GM21576 (cell line): ENCODE data around the gene RAPGEF2.
A peak's percentile ranks its signal among the peaks of the same experiment; 100 is the strongest.
"Not testable (repeated sequence)": the region's sequence is repeated elsewhere in the genome, so short reads cannot be mapped to it uniquely, and the experiment has no call there.

ENCODE experiments used
- ATAC-seq: cut with Tn5 transposase; IDR thresholded peaks from one replicate; pipeline ENCODE4 v1.9.1; 2021; ENCODE audit warnings: mild to moderate bottlenecking, moderate library complexity; ENCODE audit not compliant: unreplicated experiment

Gene RAPGEF2, protein sequence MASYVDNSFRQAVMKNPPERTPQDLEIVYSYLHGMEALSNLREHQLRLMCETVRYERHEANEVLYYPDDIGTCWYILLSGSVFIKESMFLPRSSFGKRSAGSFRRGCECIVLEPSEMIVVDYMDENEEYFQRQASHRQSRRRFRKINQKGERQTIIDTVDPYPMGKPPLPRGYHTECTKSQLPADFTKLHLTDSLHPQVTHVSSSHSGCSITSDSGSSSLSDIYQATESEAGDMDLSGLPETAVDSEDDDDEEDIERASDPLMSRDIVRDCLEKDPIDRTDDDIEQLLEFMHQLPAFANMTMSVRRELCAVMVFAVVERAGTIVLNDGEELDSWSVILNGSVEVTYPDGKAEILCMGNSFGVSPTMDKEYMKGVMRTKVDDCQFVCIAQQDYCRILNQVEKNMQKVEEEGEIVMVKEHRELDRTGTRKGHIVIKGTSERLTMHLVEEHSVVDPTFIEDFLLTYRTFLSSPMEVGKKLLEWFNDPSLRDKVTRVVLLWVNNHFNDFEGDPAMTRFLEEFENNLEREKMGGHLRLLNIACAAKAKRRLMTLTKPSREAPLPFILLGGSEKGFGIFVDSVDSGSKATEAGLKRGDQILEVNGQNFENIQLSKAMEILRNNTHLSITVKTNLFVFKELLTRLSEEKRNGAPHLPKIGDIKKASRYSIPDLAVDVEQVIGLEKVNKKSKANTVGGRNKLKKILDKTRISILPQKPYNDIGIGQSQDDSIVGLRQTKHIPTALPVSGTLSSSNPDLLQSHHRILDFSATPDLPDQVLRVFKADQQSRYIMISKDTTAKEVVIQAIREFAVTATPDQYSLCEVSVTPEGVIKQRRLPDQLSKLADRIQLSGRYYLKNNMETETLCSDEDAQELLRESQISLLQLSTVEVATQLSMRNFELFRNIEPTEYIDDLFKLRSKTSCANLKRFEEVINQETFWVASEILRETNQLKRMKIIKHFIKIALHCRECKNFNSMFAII (N-terminal part only)

DNA sequence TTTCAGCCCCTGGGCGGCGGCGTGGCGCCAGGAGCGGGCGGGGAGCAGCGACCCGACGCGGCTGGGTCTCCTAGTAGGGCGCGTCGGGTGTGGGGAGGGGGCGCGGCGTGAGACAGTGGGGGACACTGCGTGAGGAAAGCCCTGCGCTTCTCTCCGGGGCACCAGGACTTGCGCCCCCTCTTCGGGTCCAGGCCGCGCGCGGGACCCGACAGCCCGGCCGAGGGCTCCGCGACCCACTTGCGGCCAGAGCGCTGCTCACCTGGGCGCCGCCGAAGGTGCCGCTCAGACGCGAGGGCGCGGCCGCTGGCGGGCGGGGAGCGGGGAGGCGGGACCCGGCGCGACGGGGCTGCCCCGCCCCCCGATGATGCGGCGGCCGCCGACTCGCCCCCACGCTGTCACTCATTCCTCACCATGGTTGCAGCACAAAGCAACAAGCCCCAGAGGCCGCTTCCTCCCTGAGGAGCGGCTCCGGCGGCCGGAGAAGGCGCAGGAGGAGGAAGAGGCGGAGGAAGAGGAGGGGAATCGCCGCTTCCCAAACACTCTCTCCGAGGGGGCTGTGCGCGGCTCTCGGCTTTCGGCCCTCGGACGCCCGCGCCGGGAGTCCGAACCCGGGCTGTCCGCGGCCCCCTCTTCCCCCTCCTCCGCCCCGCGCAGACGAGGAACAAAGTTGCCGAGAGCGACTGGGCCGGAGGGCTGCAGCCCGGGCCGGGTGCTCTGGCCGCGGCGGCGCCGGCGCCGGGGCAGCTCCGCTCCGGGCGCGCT is at the start of gene RAPGEF2:
TSS of gene RAPGEF2 (plus strand) at position 458 of the 762 bp plus-strand sequence. CDS start 1,084 bp downstream, outside the sequence.
- peak; percentile 75 for ATAC-seq

DNA sequence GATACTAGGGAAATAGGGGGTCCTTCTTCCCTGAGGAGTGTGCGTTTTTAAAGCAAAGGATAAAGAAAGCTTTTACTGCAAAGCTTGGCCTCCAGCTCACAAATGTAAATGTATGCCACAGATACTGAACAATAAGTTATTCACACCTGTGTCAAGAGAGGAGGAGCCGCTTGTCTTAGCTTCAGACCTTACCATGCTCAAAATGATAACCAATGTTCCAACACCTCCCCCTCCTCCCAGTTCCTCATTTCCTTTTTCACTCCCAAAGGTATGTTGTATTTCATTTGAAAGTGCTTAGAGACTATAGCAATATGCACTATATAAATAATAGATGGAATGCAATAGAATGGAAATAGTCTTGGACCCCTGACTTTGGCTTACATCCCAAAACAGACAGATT is 47.0 kb upstream of the RAPGEF2 start:
- no peak for ATAC-seq

DNA sequence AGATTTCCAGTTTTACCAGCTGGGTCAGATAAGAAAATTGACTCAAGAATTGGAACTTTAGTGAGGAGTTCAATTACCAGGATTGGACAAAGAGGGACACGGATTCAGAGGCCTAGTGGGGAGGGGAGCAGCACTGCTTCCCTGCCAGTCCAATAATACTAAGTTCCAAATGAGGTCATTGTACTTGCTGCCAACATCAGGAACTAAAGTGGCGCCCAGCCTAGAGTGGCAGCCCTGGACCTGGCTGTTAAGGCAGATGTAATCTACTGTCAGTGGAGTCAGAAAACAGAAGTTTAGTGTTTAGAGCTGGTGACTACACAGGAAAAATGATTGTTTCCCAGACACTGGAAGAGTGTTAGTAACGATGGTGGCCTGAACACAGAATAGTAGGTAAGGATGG is 42.7 kb upstream of the RAPGEF2 start:
- ATAC-seq: no peak

DNA sequence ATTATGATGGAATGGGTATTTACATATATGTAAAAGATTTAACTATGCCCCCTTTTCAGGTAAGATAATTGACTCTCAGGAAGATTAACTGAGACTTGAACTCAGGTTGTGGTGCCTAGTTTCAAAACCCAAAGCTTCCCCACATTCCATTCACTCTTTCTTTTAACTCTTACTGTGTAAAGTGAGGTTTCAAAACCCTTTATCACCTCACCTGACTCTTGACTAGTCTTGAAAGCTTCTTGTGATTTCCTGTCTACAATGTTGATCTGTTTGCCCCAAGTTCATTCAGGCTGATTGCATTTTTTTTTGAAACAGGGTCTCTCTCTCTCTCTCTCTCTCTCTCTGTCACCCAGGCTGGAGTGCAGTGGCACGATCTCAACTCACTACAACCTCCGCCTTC is 40.5 kb upstream of the RAPGEF2 start:
- ATAC-seq: no peak

DNA sequence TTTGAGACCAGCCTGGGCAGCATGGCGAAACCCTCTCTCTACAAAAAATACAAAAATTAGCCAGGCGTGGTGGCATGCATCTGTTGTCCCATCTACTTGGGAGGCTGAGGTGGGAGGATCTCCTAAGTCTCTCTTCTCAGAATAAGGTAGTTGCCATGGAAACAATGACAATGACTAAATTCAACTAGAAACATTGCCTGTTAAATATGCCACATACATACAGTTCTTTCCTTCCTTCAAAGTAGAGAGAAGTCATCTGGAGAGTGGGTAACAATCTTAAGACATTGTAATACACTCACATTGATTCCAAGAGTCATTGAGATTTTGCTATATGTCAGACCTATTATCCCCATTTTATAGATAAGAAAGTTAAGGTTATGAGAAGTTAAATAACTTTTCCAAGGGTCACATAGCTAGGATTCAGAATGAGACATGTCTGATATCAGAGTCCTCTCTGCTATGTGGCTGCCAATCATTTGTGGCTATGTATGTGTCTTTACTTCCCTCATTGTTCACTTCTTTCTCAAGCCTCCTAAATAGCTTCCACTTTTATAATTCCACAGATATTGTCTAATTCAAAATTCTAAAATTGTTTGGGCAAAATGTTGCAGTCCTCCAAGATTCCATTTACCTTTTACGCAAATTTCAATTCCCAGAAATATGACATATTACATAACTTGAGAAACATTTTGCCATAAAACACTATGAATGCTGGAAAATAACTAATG is 37.2 kb upstream of the RAPGEF2 start:
- ATAC-seq: no peak

DNA sequence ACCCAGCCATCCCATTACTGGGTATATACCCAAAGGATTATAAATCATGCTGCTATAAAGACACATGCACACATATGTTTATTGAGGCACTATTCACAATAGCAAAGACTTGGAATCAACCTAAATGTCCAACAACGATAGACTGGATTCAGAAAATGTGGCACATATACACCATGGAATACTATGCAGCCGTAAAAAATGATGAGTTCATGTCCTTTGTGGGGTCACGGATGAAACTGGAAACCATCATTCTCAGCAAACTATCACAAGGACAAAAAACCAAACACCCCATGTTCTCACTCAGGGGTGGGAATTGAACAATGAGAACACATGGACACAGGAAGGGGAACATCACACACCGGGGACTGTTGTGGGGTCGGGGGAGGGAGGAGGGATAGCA is 34.7 kb upstream of the RAPGEF2 start:
- ATAC-seq: not testable (repeated sequence)

DNA sequence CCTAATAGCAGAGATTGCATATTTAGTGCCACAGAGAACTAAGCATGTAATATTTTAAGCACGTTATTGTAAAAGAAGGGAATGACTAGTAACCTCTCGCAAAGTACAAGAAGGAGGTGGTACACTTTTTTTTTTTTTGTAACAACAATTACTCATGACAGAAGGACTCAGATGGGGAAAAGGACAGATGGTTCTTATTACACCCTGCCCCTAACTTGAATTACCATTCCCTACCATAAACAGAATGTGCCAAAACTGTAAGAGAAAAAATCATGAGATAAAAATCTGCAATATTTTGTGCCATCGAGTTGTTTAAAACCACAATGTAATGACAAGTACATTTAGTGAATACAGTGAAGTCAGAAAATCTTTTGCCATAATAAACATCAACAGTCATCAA is 33.0 kb upstream of the RAPGEF2 start:
- no peak for ATAC-seq

DNA sequence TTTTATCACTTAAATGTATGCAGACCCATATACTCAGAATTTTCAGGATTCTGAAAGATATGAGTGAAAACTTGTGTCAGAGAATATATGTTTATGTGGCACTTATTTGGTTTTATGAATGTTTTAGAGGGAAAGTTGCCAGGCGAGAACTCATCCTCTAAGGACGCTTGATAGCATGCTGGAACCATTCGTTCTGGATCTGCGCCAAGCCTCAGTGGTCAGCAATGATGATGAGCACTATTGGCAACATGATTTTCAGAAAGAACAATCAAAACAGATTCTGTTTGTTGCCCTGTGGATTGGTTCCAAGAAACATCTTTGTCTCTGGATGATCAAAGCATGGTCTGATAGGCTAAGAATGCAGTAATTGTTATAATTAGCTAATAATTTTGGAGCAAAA is 32.1 kb upstream of the RAPGEF2 start:
- no peak for ATAC-seq

DNA sequence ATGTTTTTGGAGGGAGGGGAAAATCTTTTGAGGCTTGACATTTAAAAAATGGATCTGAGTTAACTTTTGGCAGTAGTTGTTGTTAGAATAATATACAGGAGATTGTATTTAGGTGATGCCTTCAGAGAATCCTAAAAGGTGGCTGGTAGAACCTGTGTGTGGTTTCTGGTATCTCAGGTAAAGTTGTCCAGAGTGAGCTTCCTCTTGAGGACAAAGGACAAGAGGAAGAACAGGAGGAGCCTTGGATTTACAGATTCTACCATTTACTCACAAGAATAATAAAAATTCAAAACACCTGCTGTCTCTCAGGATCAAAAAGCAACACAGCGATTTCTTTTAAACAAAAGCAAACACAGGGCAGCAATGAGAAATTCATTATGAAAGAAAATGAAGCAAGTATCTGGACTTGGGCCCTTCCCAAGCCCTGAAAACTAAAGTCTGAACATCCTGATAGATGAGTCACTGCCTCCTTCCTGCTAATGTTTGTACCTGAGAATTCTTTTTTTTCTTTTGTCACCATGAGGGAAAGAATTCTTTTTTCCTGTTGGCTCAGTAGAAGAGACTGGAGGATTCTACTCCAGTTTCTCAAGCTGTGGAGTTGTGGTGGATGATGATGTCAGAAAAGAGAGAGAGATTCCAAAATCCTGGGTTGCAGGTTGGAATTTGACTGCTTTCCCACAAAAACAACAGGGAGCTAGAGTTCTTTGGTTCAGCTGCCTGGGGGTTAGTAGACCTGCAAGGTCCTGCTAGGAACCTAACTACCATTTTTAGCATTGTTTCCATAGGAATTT is 31.5 kb upstream of the RAPGEF2 start:
- ATAC-seq: no peak

DNA sequence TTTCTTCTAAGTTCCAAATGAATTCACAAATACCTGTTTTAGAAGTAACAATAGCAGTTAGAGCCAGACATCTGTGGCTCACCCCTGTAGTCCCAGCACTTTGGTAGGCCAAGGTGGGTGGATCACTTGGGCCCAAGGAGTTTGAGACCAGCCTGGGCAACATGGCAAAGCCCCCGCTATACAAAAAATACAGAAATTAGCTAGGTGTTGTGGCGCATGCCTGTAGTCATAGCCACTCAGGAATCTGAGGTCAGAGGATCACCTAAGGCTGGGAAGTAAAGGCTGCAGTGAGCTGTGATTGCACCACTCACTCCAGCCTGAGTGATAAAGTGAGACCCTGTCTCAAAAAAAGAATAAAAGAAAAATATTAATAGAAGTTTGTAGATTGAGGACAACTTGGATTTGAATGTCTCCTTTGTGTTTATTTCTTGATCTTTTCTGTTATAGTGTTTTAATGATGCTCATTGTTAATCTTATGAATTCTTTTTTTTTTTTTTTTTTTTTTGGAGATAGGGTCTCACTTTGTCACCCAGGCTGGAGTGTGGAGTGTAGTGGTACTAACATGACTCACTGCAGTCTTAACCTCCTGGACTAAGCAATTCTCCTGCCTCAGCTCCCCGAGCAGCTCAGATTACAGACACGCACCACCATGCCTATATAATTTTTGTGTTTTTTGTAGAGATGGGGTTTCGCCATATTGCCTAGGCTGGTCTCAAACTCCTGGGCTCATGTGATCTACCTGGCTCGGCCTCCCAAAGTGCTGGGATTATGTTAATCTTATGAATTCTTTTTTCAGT is 30.7 kb upstream of the RAPGEF2 start:
- no peak for ATAC-seq

DNA sequence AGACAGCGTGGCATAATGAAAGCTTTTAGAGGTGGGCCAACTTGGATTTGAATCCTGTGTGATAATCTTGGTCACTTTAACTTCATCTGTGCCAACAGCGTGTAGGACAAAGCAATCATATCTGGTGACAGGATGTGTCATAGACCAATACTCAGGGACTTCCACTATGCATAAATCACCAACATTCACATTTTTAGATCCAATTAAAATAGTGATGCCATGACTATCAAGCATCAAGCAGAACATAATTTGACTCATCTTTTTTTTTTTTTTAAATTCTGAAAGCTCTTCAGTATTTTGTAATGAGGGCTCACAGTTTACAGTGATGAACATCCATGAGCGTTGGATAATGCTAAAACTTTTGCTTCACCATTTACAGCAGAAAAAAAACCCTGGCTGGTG is 27.3 kb upstream of the RAPGEF2 start:
- no peak for ATAC-seq

DNA sequence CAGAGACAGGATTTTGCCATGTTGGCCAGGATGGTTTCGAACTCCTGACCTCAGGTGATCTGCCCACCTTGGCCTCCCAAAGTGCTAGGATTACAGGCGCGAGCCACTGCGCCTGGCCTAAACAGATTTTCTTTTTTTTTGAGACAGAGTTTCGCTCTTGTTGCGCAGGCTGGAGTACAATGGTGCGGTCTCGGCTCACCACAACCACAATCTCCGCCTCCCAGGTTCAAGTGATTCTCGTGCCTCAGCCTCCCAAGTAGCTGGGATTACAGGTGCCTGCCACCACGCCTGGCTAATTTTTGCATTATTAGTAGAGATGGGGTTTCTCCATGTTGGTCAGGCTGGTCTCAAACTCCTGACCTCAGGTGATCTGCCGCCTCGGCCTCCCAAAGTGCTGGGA is 25.9 kb upstream of the RAPGEF2 start:
- ATAC-seq: not testable (repeated sequence)

DNA sequence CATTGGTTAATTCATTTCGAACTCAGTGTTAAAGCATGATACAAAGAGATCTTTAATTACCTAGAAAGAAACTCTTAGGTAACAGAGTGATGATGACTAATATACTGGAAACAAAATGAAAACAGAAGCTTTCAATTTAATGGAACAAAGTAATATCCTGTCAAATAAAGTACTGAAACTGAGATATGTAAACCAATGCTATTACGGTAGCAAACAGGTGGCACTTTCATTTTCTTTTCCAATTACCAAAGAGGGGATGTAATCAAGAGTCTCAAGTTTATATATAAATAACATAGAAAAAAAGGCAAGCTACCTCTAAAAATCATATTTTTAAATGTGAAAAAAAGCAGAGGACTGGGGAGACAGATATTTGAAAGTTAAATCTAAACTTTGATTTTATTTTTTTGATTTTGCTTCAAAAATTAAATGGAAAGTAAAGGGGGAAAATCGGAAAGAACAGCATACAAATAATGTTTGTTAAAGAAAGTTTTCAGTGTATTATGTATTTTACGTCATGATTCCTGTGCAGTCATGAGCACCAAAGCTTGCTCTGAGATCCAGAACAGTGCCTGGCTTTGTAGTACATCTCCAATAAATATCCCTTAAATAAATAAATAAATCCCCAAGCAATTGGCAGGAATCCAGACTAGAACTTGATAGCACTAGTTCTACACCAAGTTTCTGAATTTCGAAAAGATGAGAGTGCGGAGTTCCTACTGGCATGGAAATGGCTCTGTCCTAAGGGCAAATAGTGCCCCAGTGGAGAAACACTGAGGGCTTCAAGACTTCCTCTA is 25.0 kb upstream of the RAPGEF2 start:
- ATAC-seq: peak; percentile 95

DNA sequence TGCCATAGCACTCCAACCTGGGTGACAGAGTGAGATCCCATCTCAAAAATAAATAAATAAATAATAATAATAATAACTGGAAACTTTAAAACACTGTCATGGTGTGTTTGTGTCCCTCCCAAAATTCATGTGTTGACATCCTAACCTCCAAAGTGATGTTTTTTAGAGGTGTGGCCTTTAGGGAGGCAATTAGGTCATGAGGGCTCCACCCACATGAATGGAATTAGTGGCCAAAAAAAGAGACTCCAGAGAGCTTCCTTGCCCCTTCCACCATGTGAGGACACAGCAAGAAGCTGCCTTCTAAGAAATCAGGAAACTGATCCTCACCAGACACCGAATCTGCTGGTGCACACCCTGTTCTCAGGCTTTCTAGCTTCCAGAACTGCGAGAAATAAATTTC is 23.8 kb upstream of the RAPGEF2 start:
- no peak for ATAC-seq

DNA sequence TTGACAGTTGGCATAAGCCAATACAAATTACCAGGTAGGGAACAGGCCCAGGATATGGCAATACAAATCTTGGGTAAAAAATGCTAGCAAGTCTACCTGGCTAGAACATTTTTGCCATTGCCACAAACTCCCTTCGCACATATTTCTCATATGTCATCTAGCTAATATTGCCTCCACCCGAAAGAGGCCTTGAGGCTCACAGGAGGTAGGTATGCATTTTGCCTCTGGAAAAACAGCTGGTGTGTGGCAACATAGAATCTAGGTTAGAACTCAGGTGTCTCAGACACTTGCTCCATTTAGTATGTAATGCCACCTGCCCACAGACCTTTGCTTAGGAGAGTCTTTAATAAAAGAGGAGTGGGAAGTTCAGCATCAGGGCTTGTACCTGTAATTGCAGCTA is 16.3 kb upstream of the RAPGEF2 start:
- ATAC-seq: no peak

DNA sequence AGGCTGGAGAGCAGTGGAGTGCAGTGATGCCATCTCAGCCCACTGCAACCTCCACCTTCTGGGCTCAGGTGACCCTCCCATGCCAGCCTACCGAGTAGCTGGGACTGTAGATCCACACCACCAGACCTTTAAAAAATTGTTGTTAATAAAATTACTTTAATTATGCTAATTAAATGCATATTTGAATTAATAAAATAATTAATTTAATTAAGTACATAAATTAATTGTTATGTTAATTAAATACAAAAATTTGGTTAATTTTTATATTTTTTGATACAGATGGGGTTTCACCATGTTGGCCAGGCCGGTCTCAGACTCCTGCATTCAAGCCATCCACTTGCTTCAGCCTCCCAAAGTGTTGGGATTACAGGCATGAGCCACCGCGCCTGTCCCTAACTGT is 12.6 kb upstream of the RAPGEF2 start:
- ATAC-seq: no peak

DNA sequence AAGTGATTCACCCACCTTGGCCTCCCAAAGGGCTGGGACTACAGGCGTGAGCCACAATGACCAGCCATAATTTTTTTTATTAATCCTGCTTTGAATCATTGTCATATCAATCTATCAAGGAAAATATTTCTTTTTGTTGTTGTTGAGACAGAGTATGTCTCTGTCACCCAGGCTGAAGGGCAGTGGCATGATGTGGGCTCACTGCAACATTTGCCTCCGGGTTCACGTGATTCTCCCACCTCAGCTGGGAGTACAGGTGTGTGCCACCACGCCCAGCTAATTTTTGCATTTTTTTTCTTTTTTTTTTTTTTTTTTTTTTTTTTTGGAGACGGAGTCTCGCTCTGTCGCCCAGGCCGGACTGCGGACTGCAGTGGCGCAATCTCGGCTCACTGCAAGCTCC is 8.7 kb upstream of the RAPGEF2 start:
- ATAC-seq: not testable (repeated sequence)

DNA sequence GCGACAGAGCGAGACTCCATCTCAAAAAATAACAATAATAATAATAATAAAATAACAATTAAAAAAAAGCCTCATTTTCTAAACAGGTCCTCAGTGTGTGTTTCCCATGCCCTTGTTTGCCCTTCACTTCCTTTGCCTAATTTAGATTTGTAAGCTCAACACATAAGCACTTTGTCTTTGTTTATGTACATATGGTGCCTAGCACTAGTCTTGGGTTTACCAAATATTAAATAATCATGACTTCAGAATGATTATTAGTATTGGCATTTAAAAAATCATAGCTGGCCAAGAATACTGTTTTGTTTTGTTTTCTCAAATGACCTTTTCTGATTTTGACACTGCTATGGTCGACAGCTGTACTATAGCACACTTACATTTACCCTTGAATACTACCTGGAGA is 6.4 kb upstream of the RAPGEF2 start:
- ATAC-seq: no peak
